HG03103 (cell line): Measurements from ENCODE around the gene KLHL29.

ENCODE experiments used
- ATAC-seq: cut with Tn5 transposase; IDR thresholded peaks from one replicate; pipeline ENCODE4 v1.9.1; 2021; ENCODE audit warnings: low read depth; ENCODE audit not compliant: unreplicated experiment

Gene KLHL29

GRCh38 chr2:23662466-23662865, 277.5 kb downstream of the KLHL29 start:
- no peak for ATAC-seq

GRCh38 chr2:23662941-23663920, 278.3 kb downstream of the KLHL29 start:
- no peak for ATAC-seq

- ATAC-seq = no peak
Measured at GRCh38 chr2:23664066-23664788, 279.2 kb downstream of the KLHL29 start.

- ATAC-seq = no peak
Measured at GRCh38 chr2:23666241-23666979, 281.4 kb downstream of the KLHL29 start.

- ATAC-seq = no peak
Measured at GRCh38 chr2:23666980-23667357, 282.0 kb downstream of the KLHL29 start.

- ATAC-seq = no peak
Measured at GRCh38 chr2:23668756-23669304, 283.9 kb downstream of the KLHL29 start.

- no peak for ATAC-seq
Measured at GRCh38 chr2:23669413-23670244, 284.6 kb downstream of the KLHL29 start.

- ATAC-seq = no peak
Measured at GRCh38 chr2:23670245-23670592, 285.2 kb downstream of the KLHL29 start.

- ATAC-seq = no peak
Measured at GRCh38 chr2:23673082-23673481, 288.1 kb downstream of the KLHL29 start.

- no peak for ATAC-seq
Measured at GRCh38 chr2:23673830-23674679, 289.1 kb downstream of the KLHL29 start.

- no peak for ATAC-seq
Measured at GRCh38 chr2:23675506-23675905, 290.5 kb downstream of the KLHL29 start.

- ATAC-seq = no peak
Measured at GRCh38 chr2:23677836-23678235, 292.9 kb downstream of the KLHL29 start.

GRCh38 chr2:23679044-23679443, 294.1 kb downstream of the KLHL29 start:
- ATAC-seq = no peak

- ATAC-seq = no peak
Measured at GRCh38 chr2:23680951-23681350, 296.0 kb downstream of the KLHL29 start.

- no peak for ATAC-seq
Measured at GRCh38 chr2:23681356-23682140, 296.6 kb downstream of the KLHL29 start.

GRCh38 chr2:23682481-23682880, 297.5 kb downstream of the KLHL29 start:
- ATAC-seq = no peak

GRCh38 chr2:23683001-23683400, 298.0 kb downstream of the KLHL29 start:
- no peak for ATAC-seq
